ENCODE results near the gene KLHL26.

DNA sequence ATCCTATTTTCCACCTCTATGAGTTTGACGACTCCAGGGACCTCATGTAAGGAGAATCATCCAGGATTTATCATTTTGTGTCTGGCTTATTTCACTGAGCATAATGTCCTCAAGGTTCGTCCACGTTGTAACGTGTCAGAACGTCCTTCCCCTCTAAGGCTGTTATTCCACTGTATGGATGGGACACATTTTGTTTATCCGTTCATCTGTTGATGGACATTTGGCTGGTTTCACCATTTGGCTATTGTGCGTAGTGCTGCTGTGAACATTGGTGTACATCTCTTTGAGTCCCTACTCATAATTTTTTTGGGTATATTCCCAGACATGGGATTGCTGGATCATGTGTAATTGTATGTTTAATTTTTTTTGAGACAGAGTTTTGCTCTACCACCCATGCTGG is 68.1 kb downstream of the KLHL26 start:
- TF ChIP-seq, protein P1, sequence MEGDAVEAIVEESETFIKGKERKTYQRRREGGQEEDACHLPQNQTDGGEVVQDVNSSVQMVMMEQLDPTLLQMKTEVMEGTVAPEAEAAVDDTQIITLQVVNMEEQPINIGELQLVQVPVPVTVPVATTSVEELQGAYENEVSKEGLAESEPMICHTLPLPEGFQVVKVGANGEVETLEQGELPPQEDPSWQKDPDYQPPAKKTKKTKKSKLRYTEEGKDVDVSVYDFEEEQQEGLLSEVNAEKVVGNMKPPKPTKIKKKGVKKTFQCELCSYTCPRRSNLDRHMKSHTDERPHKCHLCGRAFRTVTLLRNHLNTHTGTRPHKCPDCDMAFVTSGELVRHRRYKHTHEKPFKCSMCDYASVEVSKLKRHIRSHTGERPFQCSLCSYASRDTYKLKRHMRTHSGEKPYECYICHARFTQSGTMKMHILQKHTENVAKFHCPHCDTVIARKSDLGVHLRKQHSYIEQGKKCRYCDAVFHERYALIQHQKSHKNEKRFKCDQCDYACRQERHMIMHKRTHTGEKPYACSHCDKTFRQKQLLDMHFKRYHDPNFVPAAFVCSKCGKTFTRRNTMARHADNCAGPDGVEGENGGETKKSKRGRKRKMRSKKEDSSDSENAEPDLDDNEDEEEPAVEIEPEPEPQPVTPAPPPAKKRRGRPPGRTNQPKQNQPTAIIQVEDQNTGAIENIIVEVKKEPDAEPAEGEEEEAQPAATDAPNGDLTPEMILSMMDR (IDR thresholded peaks at IDR 0.05; ENCODE audit: low read depth, low read length): no peak
- no peak for TF ChIP-seq EZH2phosphoT487 (IDR thresholded peaks at IDR 0.05; ENCODE audit: low read depth)
